ENCODE results near the gene KRTCAP2.
"Not testable (repeated sequence)": the region's sequence is repeated elsewhere in the genome, so short reads cannot be mapped to it uniquely, and the experiment has no call there.

KRTCAP2 gene

DNA sequence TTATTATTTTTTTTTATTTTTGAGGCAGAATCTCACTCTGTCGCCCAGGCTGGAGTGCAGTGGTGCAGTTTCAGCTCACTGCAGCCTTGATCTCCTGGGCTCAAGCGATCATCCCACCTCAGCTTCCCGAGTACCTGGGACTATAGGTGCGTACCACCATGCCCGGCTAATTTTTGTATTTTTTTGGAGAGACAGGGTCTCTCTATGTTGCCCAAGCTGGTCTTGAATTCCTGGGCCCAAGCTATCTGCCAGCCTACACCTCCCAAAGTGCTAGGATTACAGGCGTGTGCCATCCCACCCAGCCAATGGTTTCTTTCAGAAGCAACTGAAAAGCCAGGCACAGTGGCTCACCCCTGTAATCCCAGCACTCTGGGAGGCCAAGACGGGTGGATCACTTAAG, 2.3 kb downstream of the KRTCAP2 start:
- in situ Hi-C loops (cut with MboI; ENCODE audit: low sequenced_read_pairs) = no loop called here

DNA sequence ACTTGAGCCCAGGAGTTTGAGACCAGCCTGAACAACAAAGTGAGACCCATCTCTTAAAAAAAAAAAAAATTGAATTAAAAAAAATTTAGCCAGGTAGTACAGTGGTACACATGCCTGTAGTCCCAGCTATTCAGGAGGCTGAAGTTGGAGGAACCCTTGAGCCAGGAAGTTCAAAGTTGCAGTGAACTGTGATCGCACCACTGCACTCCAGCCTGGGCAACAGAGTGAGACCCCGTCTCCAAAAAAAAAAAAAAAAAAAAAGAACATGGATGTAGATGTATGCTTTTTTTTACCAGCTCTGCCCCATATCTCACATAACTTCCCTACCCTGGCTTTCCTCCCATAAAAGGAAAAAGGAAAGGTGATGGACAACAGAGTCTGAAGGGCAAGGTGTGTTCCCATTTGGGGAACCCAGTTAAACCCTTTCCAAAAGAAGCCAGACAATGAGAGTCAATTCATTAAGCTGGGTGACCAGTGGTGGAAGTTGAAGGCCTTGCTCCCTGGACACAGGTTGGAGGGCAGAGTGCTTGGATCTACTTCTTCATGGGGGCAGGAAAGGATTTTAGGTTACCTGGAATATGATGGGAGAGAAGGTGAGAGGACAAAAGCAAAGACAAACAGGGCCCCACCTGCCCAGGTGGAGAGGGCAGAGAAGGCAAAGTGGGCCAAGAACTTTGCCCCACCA, 2.9 kb downstream of the KRTCAP2 start:
- in situ Hi-C loops (cut with MboI; ENCODE audit: low sequenced_read_pairs) = no loop called here

DNA sequence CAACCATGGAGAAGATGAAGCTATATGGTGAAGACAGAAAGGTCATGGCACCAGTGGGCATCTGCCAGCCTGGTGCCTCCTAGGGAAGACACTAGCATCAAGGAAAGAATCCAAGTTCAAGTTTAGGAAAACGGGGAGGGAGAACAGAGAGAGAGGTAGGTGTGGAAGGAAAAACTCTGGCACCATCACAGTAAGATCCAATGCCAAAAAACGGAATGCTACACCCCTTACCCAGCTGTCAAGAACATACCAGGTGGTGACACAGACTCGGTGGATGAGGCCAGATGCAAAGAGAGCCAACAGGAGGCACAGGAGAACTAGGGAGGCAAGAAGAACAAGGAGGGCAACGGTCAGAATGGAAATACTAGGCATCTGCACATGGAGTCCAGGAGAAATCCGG, 3.6 kb downstream of the KRTCAP2 start:
- in situ Hi-C loops (cut with MboI; ENCODE audit: low sequenced_read_pairs) = no loop called here

DNA sequence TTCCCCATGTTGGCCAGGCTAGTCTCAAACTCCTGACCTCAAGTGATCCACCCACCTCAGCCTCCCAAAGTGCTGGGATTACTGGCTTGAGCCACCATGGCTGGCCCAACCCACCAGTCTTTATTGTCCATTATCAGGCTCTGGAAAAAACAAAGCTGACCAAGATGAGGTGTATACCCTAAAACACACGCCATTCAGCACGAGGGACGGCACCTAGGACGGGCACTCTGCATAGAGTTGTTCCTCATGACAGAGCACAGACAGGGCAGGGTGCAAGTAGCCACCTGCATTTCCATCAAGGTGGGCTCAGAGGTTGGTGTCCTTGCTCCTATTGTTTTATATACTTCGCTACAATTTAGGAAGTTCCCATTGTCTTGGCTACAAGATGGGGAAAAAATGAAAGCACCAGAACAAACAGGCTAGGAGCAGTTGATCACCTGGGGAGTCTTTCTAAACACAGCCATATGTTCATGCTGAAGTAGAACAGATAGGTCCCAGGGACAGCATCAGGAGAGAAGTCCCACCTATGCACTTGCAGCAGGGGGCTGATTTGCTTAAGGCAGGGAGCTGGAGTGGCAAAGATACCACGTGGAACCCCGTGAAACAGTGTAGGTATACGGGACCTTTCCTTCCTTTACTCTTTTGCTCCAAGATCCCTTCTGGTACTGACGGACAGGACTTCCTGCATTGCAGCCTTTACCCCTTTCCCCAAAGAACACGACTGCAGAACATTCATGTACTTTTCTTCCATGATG, 4.5 kb downstream of the KRTCAP2 start:
- in situ Hi-C loops (cut with MboI; ENCODE audit: low sequenced_read_pairs) = no loop called here

DNA sequence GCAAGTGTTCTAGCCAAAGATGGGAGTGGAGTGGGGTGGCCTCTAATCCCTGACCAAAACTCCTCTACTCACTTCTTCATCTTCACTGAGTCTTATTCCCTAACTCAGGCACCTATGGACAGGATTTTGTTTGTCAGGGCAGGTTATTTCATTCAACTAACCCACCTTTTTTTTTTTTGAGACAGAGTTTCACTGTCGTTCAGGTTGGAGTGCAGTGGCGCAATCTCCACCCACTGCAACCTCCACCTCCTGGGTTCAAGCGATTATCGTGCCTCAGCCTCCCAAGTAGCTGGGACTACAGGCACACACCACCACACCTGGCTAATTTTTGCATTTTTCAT, 5.0 kb downstream of the KRTCAP2 start:
- in situ Hi-C loops (cut with MboI; ENCODE audit: low sequenced_read_pairs) = not testable (repeated sequence)

DNA sequence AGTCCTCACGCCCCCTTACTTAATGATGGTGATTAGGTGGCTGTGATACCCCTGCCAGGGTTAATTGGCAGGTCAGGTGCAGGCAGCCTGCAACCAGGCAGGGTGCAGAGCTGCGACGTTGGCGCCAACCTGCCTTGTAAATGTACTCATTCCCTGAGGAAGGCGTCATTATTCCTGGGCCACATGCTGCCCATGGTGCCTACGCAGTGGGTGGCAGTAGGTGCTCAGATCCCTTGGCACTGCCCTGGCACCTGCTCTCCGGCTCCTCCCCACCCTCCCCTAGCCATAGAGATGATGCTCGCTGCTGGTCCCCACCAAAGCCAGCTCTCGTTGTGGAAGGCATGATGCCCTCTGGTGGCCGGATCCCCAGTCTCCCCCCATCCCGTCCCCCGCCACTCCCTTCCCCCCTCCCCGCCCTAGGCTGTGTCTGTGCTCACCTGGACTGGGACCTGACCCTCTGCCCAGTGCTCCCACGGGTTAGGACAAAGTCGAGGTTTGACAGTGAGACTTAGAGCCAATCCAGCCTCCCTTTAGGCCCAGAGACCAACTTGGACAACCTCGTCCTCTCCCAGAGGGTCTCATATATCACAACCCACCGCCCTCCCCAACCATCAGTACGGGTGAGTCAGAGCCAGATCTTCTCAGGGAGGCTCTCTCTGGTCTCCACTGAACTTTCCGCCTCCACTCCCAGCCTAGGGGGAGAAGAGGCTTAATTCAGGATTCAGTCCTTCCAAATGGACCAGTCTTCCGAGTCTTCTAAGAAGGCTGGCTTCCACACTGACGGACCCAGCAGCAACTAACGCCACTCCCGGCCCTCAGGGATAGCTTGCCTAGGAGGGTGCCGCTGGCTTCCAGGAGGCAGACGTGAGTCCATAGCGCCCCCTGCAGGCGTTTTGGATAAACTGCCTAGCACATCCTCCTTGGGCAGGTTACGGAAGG, 5.7 kb downstream of the KRTCAP2 start:
- in situ Hi-C loops (cut with MboI; ENCODE audit: low sequenced_read_pairs) = no loop called here

DNA sequence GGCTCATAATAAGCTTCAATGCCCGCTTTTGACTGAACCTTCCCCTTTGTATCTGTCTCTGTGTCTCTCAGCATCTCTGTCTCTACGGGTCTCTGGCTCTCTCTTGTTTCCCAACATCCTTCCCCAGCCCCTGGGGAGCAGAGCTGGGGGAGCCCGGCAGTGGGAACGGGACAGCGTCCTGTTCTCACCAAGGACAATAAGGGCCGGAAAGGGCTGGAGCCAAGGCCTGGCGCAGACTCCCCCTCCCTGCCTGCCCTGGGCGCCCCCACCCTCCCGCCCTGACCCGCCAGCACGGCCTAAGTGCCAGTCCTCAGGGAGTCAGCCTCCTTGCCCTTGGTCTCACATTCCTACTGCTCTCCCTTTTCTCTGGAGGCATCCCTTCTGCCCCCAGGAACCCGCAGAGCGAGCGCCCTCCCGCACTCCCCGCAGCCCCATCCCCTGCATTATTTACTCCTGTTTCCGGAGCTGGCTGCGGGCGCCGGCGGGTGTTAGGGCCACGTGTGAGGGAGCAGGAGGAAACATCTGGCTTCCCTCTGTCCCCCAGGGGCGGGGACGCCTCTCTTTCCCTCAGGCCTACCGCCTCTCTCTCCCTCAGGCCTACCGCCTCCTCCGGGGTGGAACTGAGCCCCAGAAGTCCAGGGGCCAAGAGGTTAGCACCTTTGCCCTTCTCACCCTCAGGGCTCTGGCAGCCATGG, 6.5 kb downstream of the KRTCAP2 start:
- in situ Hi-C loops (cut with MboI; ENCODE audit: low sequenced_read_pairs) = no loop called here

DNA sequence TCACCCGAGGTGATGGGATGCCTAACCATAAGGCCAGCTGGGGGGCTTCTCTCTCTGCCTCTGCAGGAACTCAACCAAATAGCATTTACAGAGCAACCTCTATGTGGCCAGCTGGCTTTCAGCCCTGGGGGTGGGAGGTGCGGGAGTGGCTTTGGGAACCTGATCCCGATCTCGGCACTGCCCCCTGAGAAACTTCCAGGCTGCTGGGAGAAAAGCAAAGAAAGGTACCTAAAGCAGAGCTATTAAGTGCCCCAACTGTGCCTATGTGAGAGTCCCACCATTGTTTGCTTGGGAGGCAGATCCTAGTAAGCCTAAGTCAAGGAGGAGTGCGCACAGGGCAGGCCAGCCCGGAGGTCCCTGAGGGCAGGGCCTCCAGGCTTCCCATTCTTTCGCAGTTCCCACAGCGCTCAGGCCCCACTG, 7.0 kb downstream of the KRTCAP2 start:
- in situ Hi-C loops (cut with MboI; ENCODE audit: low sequenced_read_pairs) = no loop called here

DNA sequence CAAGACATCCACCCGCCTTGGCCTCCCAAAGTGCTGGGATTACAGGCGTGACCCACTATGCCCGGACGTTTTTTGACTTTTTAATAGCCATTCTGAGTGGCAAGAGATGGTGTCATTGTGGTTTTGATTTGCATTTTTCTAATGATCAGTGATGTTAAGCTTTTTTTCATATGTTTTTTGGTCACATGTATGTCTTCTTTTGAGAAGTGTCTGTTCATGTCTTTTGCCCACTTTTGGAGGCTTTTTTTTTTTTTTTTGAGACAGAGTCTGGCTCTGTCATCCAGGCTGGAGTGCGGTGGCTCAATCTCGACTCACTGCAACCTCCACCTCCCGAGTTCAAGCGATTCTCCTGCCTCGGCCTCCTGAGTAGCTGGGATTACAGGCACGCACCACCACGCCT, 8.5 kb downstream of the KRTCAP2 start:
- in situ Hi-C loops (cut with MboI; ENCODE audit: low sequenced_read_pairs) = not testable (repeated sequence)

DNA sequence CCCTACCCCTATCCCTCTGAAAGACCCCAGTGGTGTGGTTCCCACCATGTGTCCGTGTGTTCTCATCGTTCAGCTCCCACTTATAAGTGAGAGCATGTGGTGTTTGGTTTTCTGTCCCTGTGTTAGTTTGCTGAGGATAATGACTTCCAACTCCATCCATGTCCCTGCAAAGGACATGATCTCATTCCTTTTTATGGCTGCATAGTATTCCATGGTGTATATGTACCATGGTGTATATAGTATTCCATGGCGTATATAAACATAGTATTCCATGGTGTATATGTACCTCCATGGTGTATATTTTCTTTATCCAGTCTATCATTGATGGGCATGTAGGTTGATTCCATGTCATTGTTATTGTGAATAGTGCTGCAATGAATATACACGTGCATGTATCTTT, 9.3 kb downstream of the KRTCAP2 start:
- in situ Hi-C loops (cut with MboI; ENCODE audit: low sequenced_read_pairs) = not testable (repeated sequence)

DNA sequence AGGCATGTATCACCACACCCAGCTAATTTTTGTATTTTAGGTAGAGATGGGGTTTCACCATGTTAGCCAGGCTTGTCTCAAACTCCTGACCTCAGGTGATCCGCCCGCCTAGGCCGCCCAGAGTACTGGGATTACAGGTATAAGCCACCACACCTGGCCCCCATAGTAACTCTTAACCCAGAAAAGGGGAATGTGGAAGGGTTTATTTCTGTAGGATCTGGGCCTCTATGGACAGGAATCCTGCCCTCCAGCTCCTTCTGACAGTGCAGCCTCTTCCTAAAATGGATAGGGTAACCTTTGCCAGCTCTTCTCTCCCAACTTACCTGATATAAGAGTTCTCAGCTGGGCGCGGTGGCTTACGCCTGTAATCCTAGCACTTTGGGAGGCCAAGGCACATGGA, 10.5 kb downstream of the KRTCAP2 start:
- in situ Hi-C loops (cut with MboI; ENCODE audit: low sequenced_read_pairs) = not testable (repeated sequence)

DNA sequence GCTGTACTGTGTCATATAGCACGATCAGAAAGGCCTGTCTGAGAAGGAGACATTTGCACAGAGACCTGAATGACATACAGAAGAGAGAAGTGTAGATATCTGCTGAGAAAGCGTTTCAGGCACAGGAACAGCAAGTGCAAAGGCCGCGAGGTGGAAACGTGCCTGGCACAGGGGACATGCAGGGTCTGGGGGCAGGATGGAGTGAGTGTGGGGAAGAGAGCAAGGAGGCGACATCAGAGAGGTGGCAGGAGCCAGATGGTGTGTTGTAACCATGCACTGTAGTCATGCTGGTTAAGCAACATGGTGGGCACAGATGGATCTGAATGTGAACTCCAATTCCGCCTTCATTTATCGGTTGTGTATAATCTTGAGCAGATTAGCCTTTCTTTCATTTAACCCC, 13.0 kb downstream of the KRTCAP2 start:
- in situ Hi-C loops (cut with MboI; ENCODE audit: low sequenced_read_pairs) = no loop called here

DNA sequence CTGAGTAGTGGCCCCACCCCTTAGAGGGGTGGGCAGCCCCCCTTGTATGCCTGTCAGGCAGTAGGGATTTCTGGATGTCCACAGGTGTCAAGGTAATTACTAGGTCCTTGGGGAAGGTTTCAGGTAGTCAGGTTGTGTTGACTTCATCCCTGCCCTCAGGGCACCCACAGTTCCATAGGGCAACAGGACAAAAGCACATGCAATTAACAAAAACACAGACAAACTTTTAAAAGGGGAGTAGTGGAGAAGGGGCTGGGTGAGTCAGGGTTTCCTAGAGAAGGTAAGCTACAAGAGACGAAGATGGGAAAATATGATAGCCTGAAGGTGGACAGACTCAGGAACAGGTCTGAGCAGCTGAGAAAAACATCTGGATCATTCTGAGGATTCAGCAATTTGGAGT, 14.1 kb downstream of the KRTCAP2 start:
- in situ Hi-C loops (cut with MboI; ENCODE audit: low sequenced_read_pairs) = no loop called here

DNA sequence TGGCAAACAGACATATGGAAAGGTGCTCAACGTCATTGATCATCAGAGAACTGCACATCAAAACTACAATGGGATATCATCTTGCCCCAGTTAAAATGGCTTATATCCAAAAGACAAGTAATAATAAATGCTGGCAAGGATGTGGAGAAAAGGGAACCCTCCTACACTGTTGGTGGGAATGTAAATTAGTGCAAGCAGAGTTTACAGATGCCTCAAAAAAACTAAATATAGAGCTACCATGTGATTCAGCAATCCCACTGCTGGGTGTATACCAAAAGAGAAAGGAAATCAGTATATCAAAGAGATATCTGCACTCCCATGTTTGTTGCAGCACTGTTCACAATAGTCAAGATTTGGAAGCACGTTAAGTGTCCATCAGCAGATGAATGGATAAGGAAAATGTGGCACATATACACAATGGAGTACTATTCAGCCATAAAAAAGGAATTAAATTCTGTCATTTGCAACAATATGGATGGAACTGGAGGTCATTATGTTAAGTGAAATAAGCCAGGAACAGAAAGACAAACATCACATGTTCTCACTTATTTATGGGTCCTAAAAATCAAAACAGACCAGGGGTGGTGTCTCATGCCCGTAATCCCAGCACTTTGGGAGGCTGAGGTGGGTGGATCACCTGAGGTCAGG, 17.0 kb downstream of the KRTCAP2 start:
- in situ Hi-C loops (cut with MboI; ENCODE audit: low sequenced_read_pairs) = not testable (repeated sequence)

DNA sequence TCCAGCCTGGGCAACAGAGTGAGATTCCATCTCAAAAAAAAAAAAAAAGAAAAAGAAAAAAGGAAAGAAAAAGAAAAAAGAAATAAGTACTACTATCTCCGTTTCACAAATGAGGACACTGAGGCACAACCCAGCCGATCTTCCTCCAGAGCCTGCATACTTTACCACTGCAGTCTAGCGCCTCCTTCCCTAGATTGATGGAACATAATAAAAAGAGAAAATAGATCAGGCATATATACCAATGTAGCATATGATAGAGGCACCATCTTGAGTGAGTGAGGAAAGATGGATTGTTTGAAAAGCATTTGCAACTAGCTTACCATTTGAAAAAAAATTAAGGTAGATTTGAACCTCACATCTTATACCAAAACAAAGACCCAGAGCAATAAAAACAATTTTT, 27.6 kb downstream of the KRTCAP2 start:
- in situ Hi-C loops (cut with MboI; ENCODE audit: low sequenced_read_pairs) = no loop called here

DNA sequence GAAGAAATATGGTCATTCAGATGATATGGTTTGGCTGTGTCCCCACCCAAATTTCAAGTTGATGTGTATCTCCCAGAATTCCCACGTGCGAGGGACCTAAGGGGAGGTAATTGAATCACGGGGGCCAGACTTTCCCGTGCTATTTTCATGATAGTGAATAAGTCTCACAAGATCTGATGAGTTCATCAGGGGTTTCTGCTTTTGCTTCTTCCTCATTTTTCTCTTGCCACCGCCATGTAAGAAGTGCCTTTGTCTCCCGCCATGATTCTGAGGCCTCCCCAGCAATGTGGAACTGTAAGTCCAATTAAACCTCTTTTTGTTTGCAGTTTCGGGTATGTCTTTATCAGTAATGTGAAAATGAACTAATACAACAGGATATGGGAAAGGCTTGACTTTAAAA, 31.4 kb downstream of the KRTCAP2 start:
- in situ Hi-C loops (cut with MboI; ENCODE audit: low sequenced_read_pairs) = no loop called here

DNA sequence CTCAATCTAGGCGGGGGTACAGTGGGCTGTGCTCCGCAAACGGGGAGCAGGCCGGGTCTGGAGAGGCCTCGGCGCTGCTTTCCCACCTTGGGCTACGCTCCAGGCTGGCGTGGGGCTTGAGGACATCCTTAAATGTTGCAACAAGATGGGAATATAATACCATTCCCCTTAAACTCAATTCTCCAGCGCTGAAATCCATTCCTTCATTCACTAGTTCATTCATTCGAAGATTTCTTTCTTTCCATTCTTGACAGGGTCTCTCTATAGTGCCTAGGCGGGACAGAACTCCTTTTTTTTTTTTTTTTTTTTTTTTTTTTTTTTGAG, 32.5 kb downstream of the KRTCAP2 start:
- in situ Hi-C loops (cut with MboI; ENCODE audit: low sequenced_read_pairs) = no loop called here

DNA sequence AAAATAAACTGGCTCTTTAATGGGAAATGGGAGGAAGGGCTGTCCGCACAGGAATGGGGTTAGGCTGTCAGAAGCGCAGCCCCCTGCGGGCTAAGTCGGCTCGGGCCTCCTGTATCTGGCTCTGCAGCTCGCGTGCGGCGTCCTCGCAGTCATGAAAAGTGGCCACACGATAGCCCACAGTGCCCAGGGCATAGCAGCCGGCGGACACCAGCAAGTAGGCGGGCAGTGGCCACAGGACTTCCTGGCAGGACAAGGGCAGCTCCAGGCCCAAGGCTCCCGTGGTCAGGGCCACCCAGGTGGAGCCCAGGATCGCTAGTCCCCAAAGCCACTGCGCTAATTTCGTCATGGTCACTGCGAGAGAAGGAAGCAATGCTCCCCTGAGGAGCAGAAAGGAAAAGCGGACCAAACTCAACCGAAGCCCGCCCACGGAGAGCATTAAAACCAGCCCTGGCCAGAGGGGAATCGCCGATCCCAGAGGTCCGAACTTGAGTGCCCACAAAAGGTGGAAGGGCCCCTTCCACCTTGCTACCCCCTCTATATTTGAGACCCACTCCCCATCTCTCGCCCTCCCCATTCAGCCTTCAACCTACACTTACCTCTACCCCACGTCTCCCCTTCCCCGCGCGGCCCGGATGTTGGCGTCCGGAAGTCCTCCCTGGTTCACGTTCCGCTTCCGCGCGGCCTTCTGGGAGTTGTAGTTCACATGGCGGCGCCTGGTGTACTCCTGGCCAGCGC, 33.0 kb downstream of the KRTCAP2 start, which contains the start of gene DPM3:
Gene DPM3, minus strand, starts transcription at position 637 of the 735 bp plus-strand sequence. Its CDS starts 291 bp downstream, at position 346.
- in situ Hi-C loops (cut with MboI; ENCODE audit: low sequenced_read_pairs) = no loop called here

DNA sequence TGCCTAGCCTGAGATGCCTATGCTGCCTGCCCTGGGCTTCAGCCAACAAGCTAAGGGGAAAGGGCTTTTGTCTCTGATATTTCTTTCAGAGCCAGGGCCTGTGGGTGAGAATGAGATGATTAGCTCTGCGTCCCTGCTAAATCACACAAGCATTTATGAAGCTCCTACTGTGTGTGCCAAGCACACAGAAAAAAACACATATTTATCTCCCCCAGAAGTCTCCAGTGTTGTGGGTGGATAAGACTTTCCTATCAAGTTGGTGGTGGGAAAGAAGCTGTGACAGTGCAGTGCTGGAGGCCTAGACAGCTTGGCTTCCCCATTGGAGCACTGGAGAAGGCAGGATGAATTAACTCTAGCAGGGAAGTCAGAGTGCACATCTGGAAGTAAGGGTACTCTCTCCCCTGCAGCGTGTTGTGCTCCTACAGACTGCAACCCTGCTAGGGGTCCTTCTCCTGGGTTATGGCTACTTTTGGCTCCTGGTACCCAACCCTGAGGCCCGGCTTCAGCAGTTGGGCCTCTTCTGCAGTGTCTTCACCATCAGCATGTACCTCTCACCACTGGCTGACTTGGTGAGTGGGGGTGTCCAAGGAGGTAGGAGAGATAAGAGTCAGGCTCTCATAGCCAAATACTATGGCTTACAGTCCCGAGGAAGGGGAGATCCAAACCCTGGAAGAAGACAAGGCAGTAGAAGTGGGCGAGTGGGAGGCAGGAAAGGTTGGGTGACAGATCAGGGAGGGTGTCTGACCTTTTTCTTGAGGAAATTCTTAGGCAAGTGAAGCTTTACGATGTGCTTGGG, 35.8 kb downstream of the KRTCAP2 start:
- in situ Hi-C loops (cut with MboI; ENCODE audit: low sequenced_read_pairs) = no loop called here

All from hTERT RPE-1 (cell line).